ENCODE results near the gene IDNK. TPM values are rescaled to one million over a fixed set of nuclear protein-coding genes. Genes with fewer than 3 reads are reported as not detected.
"Not testable (repeated sequence)": the region's sequence is repeated elsewhere in the genome, so short reads cannot be mapped to it uniquely, and the experiment has no call there.

Gene IDNK
- total RNA-seq, 3 donors from 2014 or later: 6.8 to 10.6 (median 7.1) TPM

DNA sequence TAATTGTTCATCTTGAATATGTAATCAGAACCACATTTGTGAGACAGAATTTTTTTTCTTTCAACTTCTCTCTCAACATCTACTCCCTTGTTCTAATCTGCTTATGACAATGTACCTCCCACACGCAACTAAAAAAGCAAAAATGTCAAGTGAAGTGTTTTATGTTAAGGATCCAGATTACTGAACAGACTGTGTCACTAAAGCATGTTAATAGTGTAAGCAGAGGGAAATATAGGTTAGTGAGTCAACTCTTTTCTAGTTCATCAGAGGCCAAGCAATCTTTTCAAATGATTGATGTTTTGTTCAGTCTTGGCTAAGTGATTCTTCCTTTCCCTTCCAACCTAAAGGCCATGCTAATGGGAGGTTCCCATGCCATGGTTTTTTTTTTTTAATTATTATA, 34.7 kb upstream of the IDNK start:
- no peaks in the 10 kb centered on the region for H3K36me3 ChIP-seq (ENCODE audit: low read depth)
- H3K4me3 ChIP-seq: no peak overlapping the region
- DNase-seq: no peak
- no peaks in the 10 kb centered on the region for H3K9me3 ChIP-seq
- H3K4me1 ChIP-seq (ENCODE audit: low read depth): no peaks in the 10 kb centered on the region
- intact Hi-C loops (cut with DNase I, micrococcal nuclease): no loop called here
- TF ChIP-seq, protein P1, sequence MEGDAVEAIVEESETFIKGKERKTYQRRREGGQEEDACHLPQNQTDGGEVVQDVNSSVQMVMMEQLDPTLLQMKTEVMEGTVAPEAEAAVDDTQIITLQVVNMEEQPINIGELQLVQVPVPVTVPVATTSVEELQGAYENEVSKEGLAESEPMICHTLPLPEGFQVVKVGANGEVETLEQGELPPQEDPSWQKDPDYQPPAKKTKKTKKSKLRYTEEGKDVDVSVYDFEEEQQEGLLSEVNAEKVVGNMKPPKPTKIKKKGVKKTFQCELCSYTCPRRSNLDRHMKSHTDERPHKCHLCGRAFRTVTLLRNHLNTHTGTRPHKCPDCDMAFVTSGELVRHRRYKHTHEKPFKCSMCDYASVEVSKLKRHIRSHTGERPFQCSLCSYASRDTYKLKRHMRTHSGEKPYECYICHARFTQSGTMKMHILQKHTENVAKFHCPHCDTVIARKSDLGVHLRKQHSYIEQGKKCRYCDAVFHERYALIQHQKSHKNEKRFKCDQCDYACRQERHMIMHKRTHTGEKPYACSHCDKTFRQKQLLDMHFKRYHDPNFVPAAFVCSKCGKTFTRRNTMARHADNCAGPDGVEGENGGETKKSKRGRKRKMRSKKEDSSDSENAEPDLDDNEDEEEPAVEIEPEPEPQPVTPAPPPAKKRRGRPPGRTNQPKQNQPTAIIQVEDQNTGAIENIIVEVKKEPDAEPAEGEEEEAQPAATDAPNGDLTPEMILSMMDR (IDR thresholded peaks at IDR 0.05): no peak
- no peak for ATAC-seq

DNA sequence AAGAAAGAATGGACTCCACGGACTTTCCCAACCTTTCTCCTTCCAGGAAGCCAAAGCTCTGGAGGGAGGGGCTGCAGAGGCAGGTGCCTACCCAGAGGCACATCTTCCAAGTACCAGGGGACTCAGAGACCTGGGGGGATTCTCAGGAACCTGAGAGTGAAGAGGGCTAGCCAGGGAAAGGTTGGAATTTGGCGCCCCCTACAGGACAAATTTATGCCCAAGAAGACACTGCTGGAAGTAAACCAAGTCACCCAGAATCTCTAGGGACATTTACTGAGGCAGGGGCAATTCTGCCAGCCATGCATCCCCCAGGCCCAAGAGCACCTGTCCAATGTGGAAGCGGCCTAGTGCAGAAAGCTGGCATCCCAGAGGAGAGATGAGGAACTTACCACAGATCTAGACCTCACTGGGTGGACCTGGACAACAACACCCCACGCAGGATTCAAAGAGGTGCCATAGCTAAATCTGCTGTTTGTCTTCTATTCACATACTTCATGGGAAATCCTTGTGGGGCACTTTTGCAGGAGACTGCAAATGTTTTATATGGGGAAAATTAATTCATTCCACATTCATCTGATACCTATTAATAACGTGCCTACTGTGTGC, 25.9 kb upstream of the IDNK start:
- H3K36me3 ChIP-seq (ENCODE audit: low read depth): no peaks in the 10 kb centered on the region
- intact Hi-C loops (cut with DNase I, micrococcal nuclease): no loop called here
- H3K4me1 ChIP-seq (ENCODE audit: low read depth): no peaks in the 10 kb centered on the region
- TF ChIP-seq, protein P1 (IDR thresholded peaks at IDR 0.05): peak; percentile 64
- peak in 2 of 3 donors; percentile 30 to 74 for DNase-seq
- peak; percentile 44 for ATAC-seq
- no peak overlapping the region for H3K4me3 ChIP-seq
- no peaks in the 10 kb centered on the region for H3K9me3 ChIP-seq

DNA sequence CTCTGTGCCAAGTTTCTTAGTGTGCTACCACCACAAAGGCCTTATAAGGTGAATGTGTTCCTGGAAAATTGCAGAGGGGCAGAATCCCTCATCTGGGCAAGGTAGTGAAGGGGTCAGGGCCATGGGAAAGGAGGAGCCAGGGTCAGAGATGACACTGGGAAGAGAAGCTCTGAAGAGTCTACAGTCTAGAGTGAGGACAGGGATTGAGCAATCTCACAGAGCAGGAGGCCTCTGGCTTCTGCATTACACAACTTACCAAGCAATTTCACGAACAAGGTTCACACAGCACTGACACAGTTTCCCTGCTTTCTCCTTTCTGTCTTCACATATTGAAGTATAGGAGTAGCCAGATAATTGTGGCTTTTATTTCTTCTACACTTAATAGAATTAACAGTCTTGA, 24.5 kb upstream of the IDNK start:
- Histone ChIP-seq H3K36me3 (ENCODE audit: low read depth) (no peaks in the 10 kb centered on the region), H3K4me3 (no peak overlapping the region), H3K4me1 (ENCODE audit: low read depth) (no peaks in the 10 kb centered on the region), H3K9me3 (no peaks in the 10 kb centered on the region)
- ATAC-seq (peak; percentile 32), DNase-seq (no peak)
- intact Hi-C loops (cut with DNase I, micrococcal nuclease): no loop called here
- TF ChIP-seq, protein P1 (IDR thresholded peaks at IDR 0.05): no peak

DNA sequence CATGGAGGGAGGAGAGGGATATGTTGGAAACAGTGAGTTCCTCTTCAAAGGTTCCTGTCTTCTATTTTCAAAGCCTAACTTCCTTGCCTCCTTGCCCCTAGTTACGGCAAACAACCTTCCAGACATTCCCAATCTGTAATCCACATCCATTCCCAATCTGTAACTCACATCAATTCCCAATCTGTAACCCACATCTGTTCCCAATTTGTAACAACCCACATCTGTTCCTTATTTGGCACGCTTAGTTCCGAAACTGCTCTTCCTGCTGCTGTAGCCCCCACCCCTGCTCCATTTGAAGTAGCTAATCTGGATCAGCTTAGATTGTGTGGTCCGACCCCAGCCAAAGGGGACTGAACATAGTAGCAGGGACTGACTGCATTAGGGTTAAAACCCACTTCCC, 23.9 kb upstream of the IDNK start:
- no peaks in the 10 kb centered on the region for H3K9me3 ChIP-seq
- no peak overlapping the region for H3K4me3 ChIP-seq
- TF ChIP-seq, protein P1 (IDR thresholded peaks at IDR 0.05): no peak
- intact Hi-C loops (cut with DNase I, micrococcal nuclease): no loop called here
- no peaks in the 10 kb centered on the region for H3K4me1 ChIP-seq (ENCODE audit: low read depth)
- ATAC-seq: no peak
- no peak for DNase-seq
- no peaks in the 10 kb centered on the region for H3K36me3 ChIP-seq (ENCODE audit: low read depth)

DNA sequence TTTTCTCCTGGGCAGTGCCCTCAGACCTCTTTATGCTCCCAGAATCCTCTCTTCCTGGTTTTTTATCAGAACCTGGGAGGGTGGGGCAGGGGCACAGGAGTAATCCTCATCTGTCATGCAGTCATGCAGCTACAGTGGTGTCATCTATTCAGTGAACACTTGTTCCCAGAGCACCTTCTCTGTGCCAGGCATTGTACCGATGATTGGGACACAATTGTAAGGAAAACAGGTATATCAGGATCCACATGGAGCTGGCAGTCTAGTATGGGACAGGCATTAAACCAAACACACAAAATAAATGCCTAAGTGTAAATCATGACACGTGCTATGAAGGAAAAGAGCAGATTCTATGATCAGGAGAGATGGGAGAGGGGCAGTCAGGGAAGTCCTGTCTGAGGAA, 21.5 kb upstream of the IDNK start:
- H3K36me3 ChIP-seq (ENCODE audit: low read depth): no peaks in the 10 kb centered on the region
- H3K9me3 ChIP-seq: no peaks in the 10 kb centered on the region
- DNase-seq (no peak), ATAC-seq (no peak)
- H3K4me1 ChIP-seq (ENCODE audit: low read depth): no peaks in the 10 kb centered on the region
- intact Hi-C loops (cut with DNase I, micrococcal nuclease): no loop called here
- no peak overlapping the region for H3K4me3 ChIP-seq
- TF ChIP-seq, protein P1 (IDR thresholded peaks at IDR 0.05): no peak

DNA sequence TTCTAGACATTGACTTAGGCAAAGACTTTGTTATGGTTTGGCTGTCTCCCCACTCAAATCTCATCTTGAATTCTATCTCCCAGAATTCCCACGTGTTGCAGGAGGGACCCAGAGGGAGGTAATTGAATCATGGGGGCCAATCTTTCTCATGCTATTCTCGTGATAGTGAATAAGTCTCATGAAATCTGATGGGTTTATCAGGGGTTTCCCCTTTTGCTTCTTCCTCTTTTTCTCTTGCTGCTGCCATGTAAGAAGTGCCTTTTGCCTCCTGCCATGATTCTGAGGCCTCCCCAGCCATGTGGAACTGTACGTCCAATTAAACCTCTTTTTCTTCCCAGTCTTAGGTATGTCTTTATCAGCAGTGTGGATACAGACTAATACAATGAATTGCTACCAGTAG, 15.3 kb upstream of the IDNK start:
- DNase-seq; ATAC-seq; H3K9me3 ChIP-seq; H3K36me3 ChIP-seq (ENCODE audit: low read depth); H3K4me1 ChIP-seq (ENCODE audit: low read depth); H3K4me3 ChIP-seq; intact Hi-C loops (cut with DNase I, micrococcal nuclease): not testable (repeated sequence)

DNA sequence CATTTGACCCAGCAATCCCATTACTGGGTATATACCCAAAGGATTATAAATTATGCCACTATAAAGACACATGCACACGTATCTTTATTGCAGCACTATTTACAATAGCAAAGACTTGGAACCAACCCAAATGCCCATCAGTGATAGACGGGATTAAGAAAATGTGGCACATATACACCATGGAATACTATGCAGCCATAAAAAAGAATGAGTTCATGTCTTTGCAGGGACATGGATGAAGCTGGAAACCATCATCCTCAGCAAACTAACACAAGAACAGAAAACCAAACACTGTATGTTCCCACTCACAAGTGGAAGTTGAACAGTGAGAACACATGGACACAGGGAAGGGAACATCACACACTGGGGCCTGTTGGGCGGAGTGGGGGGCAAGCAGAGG, 9.6 kb upstream of the IDNK start:
- ATAC-seq; intact Hi-C loops (cut with DNase I, micrococcal nuclease); DNase-seq; H3K4me1 ChIP-seq (ENCODE audit: low read depth); H3K4me3 ChIP-seq; H3K36me3 ChIP-seq (ENCODE audit: low read depth); H3K9me3 ChIP-seq: not testable (repeated sequence)

Measured in mucosa of descending colon (tissue), 3 donors.